GM19397 (cell line): ENCODE results near the gene MORC3.

Source experiments
- ATAC-seq: cut with Tn5 transposase; IDR thresholded peaks from one replicate; pipeline ENCODE4 v1.9.1; 2021; ENCODE audit warnings: mild to moderate bottlenecking, moderate library complexity; ENCODE audit not compliant: unreplicated experiment

MORC3 gene

GRCh38 chr21:36419996-36420395 lies 100.0 kb downstream of the MORC3 start:
- no peak for ATAC-seq

GRCh38 chr21:36420571-36421339 lies 100.8 kb downstream of the MORC3 start:
- ATAC-seq, result no peak

GRCh38 chr21:36422279-36423098 lies 102.5 kb downstream of the MORC3 start:
- no peak for ATAC-seq

GRCh38 chr21:36423771-36424433 lies 103.9 kb downstream of the MORC3 start:
- no peak for ATAC-seq

GRCh38 chr21:36424592-36424991 lies 104.6 kb downstream of the MORC3 start:
- no peak for ATAC-seq

- ATAC-seq, result no peak
Observed at GRCh38 chr21:36425286-36425685, 105.3 kb downstream of the MORC3 start.
